H9 (cell line): Measurements from ENCODE around the gene LEMD3. TPM values are rescaled to one million over a fixed set of nuclear protein-coding genes. Genes with fewer than 3 reads are reported as not detected.

Experiments
- DNase-seq: peaks from one replicate; pipeline ENCODE4 v3.0.0-alpha.2; 2017
- H2AFZ ChIP-seq: one replicate; pipeline ENCODE4 v1.6.1; 2013; ENCODE audit warnings: mild to moderate bottlenecking, low read length, control low read depth, moderate library complexity
- H2AK5ac ChIP-seq: 2 replicates; pipeline ENCODE4 v1.6.1; 2013; ENCODE audit warnings: low read length, control low read depth, mixed read lengths; ENCODE audit not compliant: insufficient read length
- H2BK120ac ChIP-seq: one replicate; pipeline ENCODE4 v1.6.1; 2013; ENCODE audit warnings: low read depth, mild to moderate bottlenecking, low read length, control low read depth, inconsistent platforms; ENCODE audit not compliant: poor library complexity, severe bottlenecking
- H2BK12ac ChIP-seq: 2 replicates; pipeline ENCODE4 v1.6.1; 2013; ENCODE audit warnings: low read length, control low read depth, mixed read lengths, low read depth; ENCODE audit not compliant: insufficient read length
- H2BK15ac ChIP-seq: 2 replicates; pipeline ENCODE4 v1.6.1; 2013; ENCODE audit warnings: low read depth, low read length, control low read depth
- H2BK20ac ChIP-seq: one replicate; pipeline ENCODE4 v1.6.1; 2013; ENCODE audit warnings: low read depth, mild to moderate bottlenecking, low read length, control low read depth, inconsistent platforms; ENCODE audit not compliant: poor library complexity, severe bottlenecking
- H2BK5ac ChIP-seq: 2 replicates; pipeline ENCODE4 v1.6.1; 2013; ENCODE audit warnings: low read length, control low read depth, mixed read lengths; ENCODE audit not compliant: insufficient read length
- H3K14ac ChIP-seq: 2 replicates; pipeline ENCODE4 v1.6.1; 2013; ENCODE audit warnings: low read length, control low read depth; ENCODE audit not compliant: insufficient read depth
- H3K18ac ChIP-seq: 2 replicates; pipeline ENCODE4 v1.6.1; 2013; ENCODE audit warnings: low read depth, mild to moderate bottlenecking, mixed read lengths, low read length, control low read depth; ENCODE audit not compliant: insufficient read length
- H3K23ac ChIP-seq: 2 replicates; pipeline ENCODE4 v1.6.1; 2013; ENCODE audit warnings: low read length, control low read depth, mixed read lengths, low read depth; ENCODE audit not compliant: insufficient read length
- H3K23me2 ChIP-seq: 2 replicates; pipeline ENCODE4 v1.6.1; 2013; ENCODE audit warnings: low read depth, mild to moderate bottlenecking, mixed read lengths, low read length, control low read depth; ENCODE audit not compliant: insufficient read length, poor library complexity, severe bottlenecking
- H3K27ac ChIP-seq: 2 replicates; pipeline ENCODE4 v1.5.1; 2013; ENCODE audit warnings: low read length, control low read depth, mixed read lengths, low read depth; ENCODE audit not compliant: insufficient read length
- H3K27me3 ChIP-seq: 2 replicates; pipeline ENCODE4 v1.6.1; 2013; ENCODE audit warnings: low read length, control low read depth, inconsistent platforms; ENCODE audit not compliant: insufficient read depth
- H3K4ac ChIP-seq: 2 replicates; pipeline ENCODE4 v1.6.1; 2013; ENCODE audit warnings: low read depth, mild to moderate bottlenecking, control low read depth, inconsistent platforms, low read length, moderate library complexity
- H3K4me1 ChIP-seq: 2 replicates; pipeline ENCODE4 v1.6.1; 2013; ENCODE audit warnings: low read length, control low read depth, inconsistent platforms; ENCODE audit not compliant: insufficient read depth
- H3K4me2 ChIP-seq: 2 replicates; pipeline ENCODE4 v1.6.1; 2013; ENCODE audit warnings: low read length, control low read depth, mixed read lengths; ENCODE audit not compliant: insufficient read length, insufficient read depth
- H3K56ac ChIP-seq: 2 replicates; pipeline ENCODE4 v1.6.1; 2013; ENCODE audit warnings: low read depth, mild to moderate bottlenecking, mixed read lengths, low read length, control low read depth; ENCODE audit not compliant: insufficient read length
- H3K79me1 ChIP-seq: 2 replicates; pipeline ENCODE4 v1.6.1; 2013; ENCODE audit warnings: low read depth, mild to moderate bottlenecking, moderate library complexity, low read length, control low read depth, inconsistent platforms; ENCODE audit not compliant: insufficient read depth, poor library complexity, severe bottlenecking
- H3K79me2 ChIP-seq: 2 replicates; pipeline ENCODE4 v1.6.1; 2013; ENCODE audit warnings: low read length, control low read depth, inconsistent platforms; ENCODE audit not compliant: insufficient read depth
- H3K9ac ChIP-seq: 2 replicates; pipeline ENCODE4 v1.6.1; 2013; ENCODE audit warnings: low read length, control low read depth, mixed read lengths; ENCODE audit not compliant: insufficient read length; ENCODE audit errors: extremely low read depth
- H3K9me3 ChIP-seq: one replicate; pipeline ENCODE4 v1.6.1; 2013; ENCODE audit warnings: low read depth, low read length, inconsistent platforms; ENCODE audit not compliant: control insufficient read depth
- H3T11ph ChIP-seq: one replicate; pipeline ENCODE4 v1.6.1; 2013; ENCODE audit warnings: mild to moderate bottlenecking, low read length, control low read depth, inconsistent platforms
- H4K20me1 ChIP-seq: one replicate; pipeline ENCODE4 v1.6.1; 2013; ENCODE audit not compliant: control insufficient read depth, insufficient read length, insufficient read depth
- H4K5ac ChIP-seq: 2 replicates; pipeline ENCODE4 v1.6.1; 2013; ENCODE audit warnings: low read depth, mild to moderate bottlenecking, mixed read lengths, low read length, control low read depth; ENCODE audit not compliant: insufficient read length
- H4K8ac ChIP-seq: replicated peaks from 2 replicates; pipeline ENCODE4 v1.6.1; 2013; ENCODE audit warnings: low read length, control low read depth, mixed read lengths, low read depth; ENCODE audit not compliant: insufficient read length
- H4K91ac ChIP-seq: 2 replicates; pipeline ENCODE4 v1.6.1; 2013; ENCODE audit warnings: low read depth, mild to moderate bottlenecking, moderate library complexity, mixed read lengths, low read length, control low read depth; ENCODE audit not compliant: insufficient read length
- H3K27ac Mint-ChIP-seq, 3 experiments: 2 replicates in 2 of 3; 3 replicates in 1 of 3; pipeline ENCODE4 v1.8.0; 2020 to 2021; ENCODE audit warnings: mixed read lengths in 3 of 3, mild to moderate bottlenecking in 1 of 3, moderate library complexity in 1 of 3
- H3K27me3 Mint-ChIP-seq: 2 replicates; pipeline ENCODE4 v1.8.0; 2021; ENCODE audit warnings: low read depth, mild to moderate bottlenecking, moderate library complexity, mixed read lengths
- H3K36me3 Mint-ChIP-seq, 3 experiments: 2 replicates in 2 of 3; 3 replicates in 1 of 3; pipeline ENCODE4 v1.8.0; 2020 to 2021; ENCODE audit warnings: low read depth in 3 of 3, mixed read lengths in 3 of 3; ENCODE audit not compliant: insufficient read depth in 1 of 3
- H3K4me1 Mint-ChIP-seq, 2 experiments: 2 replicates each; pipeline ENCODE4 v1.8.0; 2020; ENCODE audit warnings: mixed read lengths in 2 of 2
- H3K4me3 Mint-ChIP-seq, 2 experiments: 2 replicates in 1 of 2; 3 replicates in 1 of 2; pipeline ENCODE4 v1.8.0; 2020 to 2021; ENCODE audit warnings: mild to moderate bottlenecking in 2 of 2, mixed read lengths in 2 of 2, moderate library complexity in 1 of 2
- H3K9me3 Mint-ChIP-seq, 2 experiments: 2 replicates in 1 of 2; 3 replicates in 1 of 2; pipeline ENCODE4 v1.8.0; 2020; ENCODE audit warnings: mild to moderate bottlenecking in 2 of 2, mixed read lengths in 2 of 2, moderate library complexity in 1 of 2
- WGBS: extraction: QIAGEN DNeasy Blood & Tissue Kit; methylation state at CpG from one replicate; pipeline ENCODE4 v1.1.7; 2013; ENCODE audit warnings: missing lambda C conversion rate, low lambda C conversion rate, mixed read lengths; ENCODE audit not compliant: insufficient read length; ENCODE audit errors: extremely low coverage; 5-methylcytosine and 5-hydroxymethylcytosine counted together
- total RNA-seq: library from RNA; stranded (reverse); gene quantifications from 2 replicates; pipeline ENCODE4 v1.2.1, GENCODE V29; 2021
- TF ChIP-seq, protein P1 (sequence below): fragments of 200-600 bp; sonication (generic); conservative IDR thresholded peaks from 3 replicates; pipeline ENCODE4 v1.8.0; 2021; ENCODE audit warnings: antibody characterized with exemption, mild to moderate bottlenecking

Gene LEMD3
- total RNA-seq, 1 experiment from 2014 or later = 38.1 TPM

DNA sequence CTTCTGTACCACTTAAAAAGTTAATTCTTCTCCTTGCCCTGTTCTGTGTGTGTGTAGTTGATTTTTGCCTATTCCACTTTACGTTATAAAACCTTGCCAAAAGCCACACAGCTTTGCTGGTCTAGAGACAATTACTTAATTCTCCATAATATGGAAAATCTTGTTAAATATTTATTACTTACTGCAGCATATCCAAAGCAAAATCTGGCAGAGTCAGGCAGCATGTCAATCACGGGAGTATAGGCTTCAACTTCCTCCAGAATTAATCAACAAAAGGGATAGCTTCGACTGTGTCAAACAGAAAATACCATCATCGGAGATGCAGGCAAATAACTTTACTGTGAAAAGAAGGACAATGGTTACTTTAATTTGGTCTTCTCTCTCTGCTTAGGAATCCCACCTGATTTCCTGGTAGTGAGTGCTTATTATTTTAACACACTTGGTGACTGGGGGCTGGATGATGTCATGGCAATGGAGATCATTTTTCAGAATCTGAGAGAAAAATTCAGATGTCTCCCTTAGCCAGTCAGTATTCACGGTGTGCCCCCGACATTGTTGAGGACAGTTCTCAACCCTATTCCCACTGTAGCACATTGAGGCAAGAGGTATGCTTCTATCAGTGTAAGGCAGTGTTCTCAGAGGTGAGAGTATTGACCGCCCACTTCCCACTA is 105.4 kb downstream of the LEMD3 start:
- Mint-ChIP-seq H3K27me3 (peaks cover 23% of the 10 kb centered on the region), H3K9me3 (no peaks in the 10 kb centered on the region; a peak in 1 of 5 replicates), H3K4me3 (no peak overlapping the region), H3K27ac (no peak overlapping the region), H3K36me3 (no peaks in the 10 kb centered on the region), H3K4me1 (peaks cover 10 to 19% of the 10 kb centered on the region in 2 experiments)
- Histone ChIP-seq H2AFZ (no peak overlapping the region), H3K4me1 (peaks cover 3% of the 10 kb centered on the region; the same call in 1 of the 2 replicates), H3K4ac (no peak overlapping the region), H3K9ac (no peak overlapping the region), H3K23me2 (peaks cover 8% of the 10 kb centered on the region), H2BK20ac (no peak overlapping the region), H3K23ac (no peak overlapping the region), H3K9me3 (no peaks in the 10 kb centered on the region), H4K91ac (no peak overlapping the region), H2BK15ac (no peak overlapping the region), H3K56ac (no peak overlapping the region), H4K20me1 (no peaks in the 10 kb centered on the region), H3K27ac (no peak overlapping the region), H2BK12ac (no peak overlapping the region), H3K4me2 (no peak overlapping the region), H2AK5ac (no peak overlapping the region), H2BK120ac (no peak overlapping the region), H3K79me2 (no peaks in the 10 kb centered on the region), H4K5ac (no peak overlapping the region), H3K79me1 (no peaks in the 10 kb centered on the region), H3T11ph (no peak overlapping the region), H3K18ac (no peak overlapping the region), H4K8ac (no peak overlapping the region), H3K27me3 (peaks cover 2% of the 10 kb centered on the region; the same call in 1 of the 2 replicates), H2BK5ac (no peak overlapping the region), H3K14ac (no peak overlapping the region)
- TF ChIP-seq, protein P1, sequence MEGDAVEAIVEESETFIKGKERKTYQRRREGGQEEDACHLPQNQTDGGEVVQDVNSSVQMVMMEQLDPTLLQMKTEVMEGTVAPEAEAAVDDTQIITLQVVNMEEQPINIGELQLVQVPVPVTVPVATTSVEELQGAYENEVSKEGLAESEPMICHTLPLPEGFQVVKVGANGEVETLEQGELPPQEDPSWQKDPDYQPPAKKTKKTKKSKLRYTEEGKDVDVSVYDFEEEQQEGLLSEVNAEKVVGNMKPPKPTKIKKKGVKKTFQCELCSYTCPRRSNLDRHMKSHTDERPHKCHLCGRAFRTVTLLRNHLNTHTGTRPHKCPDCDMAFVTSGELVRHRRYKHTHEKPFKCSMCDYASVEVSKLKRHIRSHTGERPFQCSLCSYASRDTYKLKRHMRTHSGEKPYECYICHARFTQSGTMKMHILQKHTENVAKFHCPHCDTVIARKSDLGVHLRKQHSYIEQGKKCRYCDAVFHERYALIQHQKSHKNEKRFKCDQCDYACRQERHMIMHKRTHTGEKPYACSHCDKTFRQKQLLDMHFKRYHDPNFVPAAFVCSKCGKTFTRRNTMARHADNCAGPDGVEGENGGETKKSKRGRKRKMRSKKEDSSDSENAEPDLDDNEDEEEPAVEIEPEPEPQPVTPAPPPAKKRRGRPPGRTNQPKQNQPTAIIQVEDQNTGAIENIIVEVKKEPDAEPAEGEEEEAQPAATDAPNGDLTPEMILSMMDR = no peak
- WGBS = no CpG with 5 or more reads among the region's 7 CpGs
- no peak for DNase-seq
